Kidney epithelial cell (primary cell): ENCODE measurements around the gene MYO5C. TPM values are rescaled to one million over a fixed set of nuclear protein-coding genes. Genes with fewer than 3 reads are reported as not detected.

ENCODE experiments used
- DNase-seq: peaks from one replicate; pipeline ENCODE4 v3.0.0-alpha.2; 2010; ENCODE audit warnings: low read depth
- H3K27me3 ChIP-seq: 2 replicates; pipeline ENCODE4 v1.6.0; 2011; ENCODE audit warnings: low read length; ENCODE audit not compliant: control insufficient read depth, insufficient read depth
- H3K36me3 ChIP-seq: 2 replicates; pipeline ENCODE4 v1.5.1; 2011; ENCODE audit warnings: low read length; ENCODE audit not compliant: control insufficient read depth, insufficient read depth
- H3K4me3 ChIP-seq: 2 replicates; pipeline ENCODE4 v1.5.1; 2011; ENCODE audit warnings: low read depth, mild to moderate bottlenecking, control low read depth, low read length
- CTCF ChIP-seq: IDR thresholded peaks from 2 replicates; pipeline ENCODE4 v1.5.1; 2011; ENCODE audit warnings: mild to moderate bottlenecking, moderate library complexity, low read length, control low read depth, inconsistent platforms; ENCODE audit not compliant: insufficient read depth, poor library complexity, severe bottlenecking
- total RNA-seq: library from RNA; depleted of rRNA; stranded (reverse); fragments of >200 nt; gene quantifications from 2 replicates; pipeline ENCODE4 v1.2.3, GENCODE V29; 2015

The MYO5C gene, protein sequence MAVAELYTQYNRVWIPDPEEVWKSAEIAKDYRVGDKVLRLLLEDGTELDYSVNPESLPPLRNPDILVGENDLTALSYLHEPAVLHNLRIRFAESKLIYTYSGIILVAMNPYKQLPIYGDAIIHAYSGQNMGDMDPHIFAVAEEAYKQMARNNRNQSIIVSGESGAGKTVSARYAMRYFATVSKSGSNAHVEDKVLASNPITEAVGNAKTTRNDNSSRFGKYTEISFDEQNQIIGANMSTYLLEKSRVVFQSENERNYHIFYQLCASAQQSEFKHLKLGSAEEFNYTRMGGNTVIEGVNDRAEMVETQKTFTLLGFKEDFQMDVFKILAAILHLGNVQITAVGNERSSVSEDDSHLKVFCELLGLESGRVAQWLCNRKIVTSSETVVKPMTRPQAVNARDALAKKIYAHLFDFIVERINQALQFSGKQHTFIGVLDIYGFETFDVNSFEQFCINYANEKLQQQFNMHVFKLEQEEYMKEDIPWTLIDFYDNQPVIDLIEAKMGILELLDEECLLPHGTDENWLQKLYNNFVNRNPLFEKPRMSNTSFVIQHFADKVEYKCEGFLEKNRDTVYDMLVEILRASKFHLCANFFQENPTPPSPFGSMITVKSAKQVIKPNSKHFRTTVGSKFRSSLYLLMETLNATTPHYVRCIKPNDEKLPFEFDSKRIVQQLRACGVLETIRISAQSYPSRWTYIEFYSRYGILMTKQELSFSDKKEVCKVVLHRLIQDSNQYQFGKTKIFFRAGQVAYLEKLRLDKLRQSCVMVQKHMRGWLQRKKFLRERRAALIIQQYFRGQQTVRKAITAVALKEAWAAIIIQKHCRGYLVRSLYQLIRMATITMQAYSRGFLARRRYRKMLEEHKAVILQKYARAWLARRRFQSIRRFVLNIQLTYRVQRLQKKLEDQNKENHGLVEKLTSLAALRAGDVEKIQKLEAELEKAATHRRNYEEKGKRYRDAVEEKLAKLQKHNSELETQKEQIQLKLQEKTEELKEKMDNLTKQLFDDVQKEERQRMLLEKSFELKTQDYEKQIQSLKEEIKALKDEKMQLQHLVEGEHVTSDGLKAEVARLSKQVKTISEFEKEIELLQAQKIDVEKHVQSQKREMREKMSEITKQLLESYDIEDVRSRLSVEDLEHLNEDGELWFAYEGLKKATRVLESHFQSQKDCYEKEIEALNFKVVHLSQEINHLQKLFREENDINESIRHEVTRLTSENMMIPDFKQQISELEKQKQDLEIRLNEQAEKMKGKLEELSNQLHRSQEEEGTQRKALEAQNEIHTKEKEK (N-terminal part only)
- total RNA-seq = 26.4 and 30.9 TPM in 2 replicates

DNA sequence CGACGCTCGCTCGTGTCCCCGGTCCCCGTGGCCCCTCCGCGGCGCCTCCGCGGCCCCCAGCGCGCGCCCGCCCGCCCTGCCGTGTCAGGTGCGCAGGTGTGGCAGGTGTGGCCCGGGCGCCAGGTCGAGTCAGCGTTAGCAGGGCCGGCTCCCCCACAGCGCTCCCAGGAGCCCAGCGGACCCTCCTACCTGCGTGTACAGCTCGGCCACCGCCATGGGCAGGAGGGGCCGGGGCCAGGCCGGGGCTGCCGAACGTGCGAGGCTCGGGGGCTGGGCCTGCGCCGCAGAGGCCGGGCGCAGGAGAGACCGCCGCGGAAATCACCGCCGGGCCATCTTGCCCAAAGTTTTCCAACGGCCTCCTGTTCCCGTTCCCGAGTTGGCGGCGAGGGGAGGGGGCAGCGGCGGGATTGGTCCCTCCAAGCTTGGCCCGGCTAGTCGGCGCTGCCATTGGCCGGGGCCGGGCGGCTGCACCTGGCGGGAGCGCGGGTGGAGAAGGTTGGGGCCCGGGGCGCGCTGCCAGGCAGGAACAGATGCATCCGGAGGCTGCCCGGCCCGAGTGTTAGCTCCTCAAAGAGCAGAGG lies at the start of gene MYO5C:
TSS of gene MYO5C (minus strand) at position 384 of the 581 bp plus-strand sequence. CDS start at position 216, 168 bp downstream.
- TF ChIP-seq CTCF = no peak
- Histone ChIP-seq H3K27me3 (no peaks in the 10 kb centered on the region), H3K36me3 (no peaks in the 10 kb centered on the region), H3K4me3 (peak within 1 kb of the TSS; percentile 67)
- no peak for DNase-seq

GRCh38 chr15:52344592-52344991 lies 49.0 kb upstream of the MYO5C start:
- no peak for DNase-seq
- Histone ChIP-seq H3K27me3 (no peaks in the 10 kb centered on the region), H3K4me3 (no peak overlapping the region), H3K36me3 (peaks cover 1% of the 10 kb centered on the region)
- no peak for TF ChIP-seq CTCF

DNA sequence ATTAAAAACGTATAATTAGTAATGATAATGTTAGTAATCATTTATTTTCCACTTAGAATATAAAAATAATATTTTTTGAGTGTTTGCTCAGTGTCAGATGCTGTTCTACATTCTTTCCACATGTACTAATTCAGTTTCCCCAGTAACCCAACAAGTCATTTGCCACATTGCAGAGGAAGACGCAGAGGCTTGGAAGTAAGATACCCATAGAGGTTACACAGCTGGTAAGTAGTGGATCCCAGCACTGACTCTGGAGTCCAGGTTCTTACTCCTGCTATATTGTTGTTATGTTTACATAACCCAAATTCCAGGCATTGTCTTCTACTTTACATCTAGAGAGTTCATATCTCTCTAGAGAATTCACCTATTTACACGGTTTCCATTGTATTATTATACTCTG lies 48.2 kb upstream of the MYO5C start:
- Histone ChIP-seq H3K36me3 (peaks cover 1% of the 10 kb centered on the region), H3K4me3 (no peak overlapping the region), H3K27me3 (no peaks in the 10 kb centered on the region)
- no peak for TF ChIP-seq CTCF
- DNase-seq = no peak

- Histone ChIP-seq H3K27me3 (no peaks in the 10 kb centered on the region), H3K4me3 (no peak overlapping the region), H3K36me3 (no peaks in the 10 kb centered on the region)
- TF ChIP-seq CTCF = no peak
- no peak for DNase-seq
Measured at GRCh38 chr15:52340093-52340492, 44.5 kb upstream of the MYO5C start.

DNA sequence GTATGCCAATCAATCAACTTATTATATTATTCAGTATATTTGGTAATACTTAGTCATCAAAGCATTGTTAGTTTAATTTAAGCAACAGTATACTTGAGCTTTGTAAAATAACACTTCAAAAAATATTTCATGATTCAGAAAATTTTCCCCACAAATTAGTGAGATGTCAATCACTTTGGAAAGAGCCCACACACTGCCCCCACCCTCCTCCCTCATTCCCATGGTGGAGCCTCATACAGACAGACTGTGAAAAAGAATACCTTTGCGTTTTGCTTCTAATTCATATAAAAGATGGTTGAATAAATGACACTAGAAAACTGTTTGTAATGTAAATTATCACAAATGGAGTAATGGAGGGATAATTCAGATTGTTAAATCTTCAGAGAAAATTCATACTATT lies 43.3 kb upstream of the MYO5C start:
- H3K27me3 ChIP-seq = no peaks in the 10 kb centered on the region
- TF ChIP-seq CTCF = no peak
- H3K36me3 ChIP-seq = no peaks in the 10 kb centered on the region
- DNase-seq = no peak
- no peak overlapping the region for H3K4me3 ChIP-seq
